ENCODE measurements around the gene OR10A5. TPM values are rescaled to one million over a fixed set of nuclear protein-coding genes. Genes with fewer than 3 reads are reported as not detected.

The OR10A5 gene
- total and polyA plus RNA-seq, 2 of the 8 experiments (the other 6 are each of a cell fraction or from before 2014, with no cell fraction given) = not detected

DNA sequence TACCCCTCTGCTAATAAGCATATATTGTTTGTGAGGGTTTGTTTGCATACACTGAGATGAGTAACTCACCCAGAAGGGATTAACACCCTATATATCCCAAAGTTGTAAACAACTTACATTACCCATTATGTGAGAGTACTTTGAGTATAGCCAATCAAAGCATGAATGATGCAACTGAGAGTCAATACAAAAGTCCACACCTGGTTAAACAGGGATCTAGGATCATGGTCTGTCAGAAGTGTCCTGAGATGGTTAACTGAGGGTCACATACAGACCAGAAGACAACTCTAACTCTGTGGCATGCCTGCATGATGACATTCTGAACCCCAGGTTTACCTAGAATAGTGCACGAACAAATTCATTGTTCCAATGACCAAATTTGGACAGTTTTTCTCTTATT lies 17.4 kb upstream of the OR10A5 start (continued):
- TF ChIP-seq RXRA (IDR thresholded peaks at IDR 0.05; ENCODE audit: insufficient read depth, low read depth, low read length) = no peak
- no peak for TF ChIP-seq BCL11A (IDR thresholded peaks at IDR 0.05; ENCODE audit: low read depth in 2 of 2, low read length in 2 of 2)
- TF ChIP-seq CTBP2 (IDR thresholded peaks at IDR 0.05; ENCODE audit: borderline replicate concordance, insufficient read depth, insufficient read length, low read length) = no peak
- no peak for TF ChIP-seq JUND (IDR thresholded peaks at IDR 0.05; ENCODE audit: low read length)
- no peak for TF ChIP-seq NANOG (IDR thresholded peaks at IDR 0.05; ENCODE audit: insufficient read depth, low read depth, low read length, poor library complexity, severe bottlenecking)
- TF ChIP-seq TAF7 (optimal IDR thresholded peaks at IDR 0.05; ENCODE audit: borderline replicate concordance, low read depth, low read length) = no peak
- TF ChIP-seq ZNF274 (IDR thresholded peaks at IDR 0.05; ENCODE audit: borderline replicate concordance, extremely low read depth, low read length) = no peak

All from H1 (cell line).